SJCRH30 (cell line): ENCODE results near the gene TIGD1. TPM values are rescaled to one million over a fixed set of nuclear protein-coding genes. Genes with fewer than 3 reads are reported as not detected.
A peak's percentile ranks its signal among the peaks of the same experiment; 100 is the strongest.

Source experiments
- DNase-seq, 2 experiments: peaks; one replicate each; pipeline ENCODE4 v3.0.0-alpha.2; 2015 to 2020
- H3K27ac ChIP-seq: fragments of 250-450 bp; sonication (Bioruptor Pico); 2 replicates; pipeline ENCODE4 v1.5.1; 2020; ENCODE audit warnings: mild to moderate bottlenecking, moderate library complexity
- H3K27me3 ChIP-seq: fragments of 250-450 bp; sonication (Bioruptor Pico); 2 replicates; pipeline ENCODE4 v1.5.1; 2020; ENCODE audit warnings: mild to moderate bottlenecking, moderate library complexity
- H3K36me3 ChIP-seq: fragments of 250-450 bp; sonication (Bioruptor Pico); 2 replicates; pipeline ENCODE4 v1.5.1; 2020; ENCODE audit warnings: mild to moderate bottlenecking, moderate library complexity
- H3K4me1 ChIP-seq: fragments of 250-450 bp; sonication (Bioruptor Pico); 2 replicates; pipeline ENCODE4 v1.5.1; 2020; ENCODE audit warnings: mild to moderate bottlenecking, moderate library complexity
- H3K4me3 ChIP-seq: fragments of 250-450 bp; sonication (Bioruptor Pico); 2 replicates; pipeline ENCODE4 v1.5.1; 2020; ENCODE audit warnings: mild to moderate bottlenecking, moderate library complexity
- H3K9me3 ChIP-seq: fragments of 250-450 bp; sonication (Bioruptor Pico); replicated peaks from 2 replicates; pipeline ENCODE4 v1.5.1; 2020; ENCODE audit warnings: mild to moderate bottlenecking, moderate library complexity
- total RNA-seq: library from RNA; depleted of rRNA; stranded (reverse); fragments of >200 nt; shearing (Covaris generic); gene quantifications from 2 replicates; pipeline ENCODE4 v1.2.3, GENCODE V29; 2014; rRNA removed

Gene TIGD1
- 10.2 and 13.5 TPM in 2 replicates for total RNA-seq

DNA sequence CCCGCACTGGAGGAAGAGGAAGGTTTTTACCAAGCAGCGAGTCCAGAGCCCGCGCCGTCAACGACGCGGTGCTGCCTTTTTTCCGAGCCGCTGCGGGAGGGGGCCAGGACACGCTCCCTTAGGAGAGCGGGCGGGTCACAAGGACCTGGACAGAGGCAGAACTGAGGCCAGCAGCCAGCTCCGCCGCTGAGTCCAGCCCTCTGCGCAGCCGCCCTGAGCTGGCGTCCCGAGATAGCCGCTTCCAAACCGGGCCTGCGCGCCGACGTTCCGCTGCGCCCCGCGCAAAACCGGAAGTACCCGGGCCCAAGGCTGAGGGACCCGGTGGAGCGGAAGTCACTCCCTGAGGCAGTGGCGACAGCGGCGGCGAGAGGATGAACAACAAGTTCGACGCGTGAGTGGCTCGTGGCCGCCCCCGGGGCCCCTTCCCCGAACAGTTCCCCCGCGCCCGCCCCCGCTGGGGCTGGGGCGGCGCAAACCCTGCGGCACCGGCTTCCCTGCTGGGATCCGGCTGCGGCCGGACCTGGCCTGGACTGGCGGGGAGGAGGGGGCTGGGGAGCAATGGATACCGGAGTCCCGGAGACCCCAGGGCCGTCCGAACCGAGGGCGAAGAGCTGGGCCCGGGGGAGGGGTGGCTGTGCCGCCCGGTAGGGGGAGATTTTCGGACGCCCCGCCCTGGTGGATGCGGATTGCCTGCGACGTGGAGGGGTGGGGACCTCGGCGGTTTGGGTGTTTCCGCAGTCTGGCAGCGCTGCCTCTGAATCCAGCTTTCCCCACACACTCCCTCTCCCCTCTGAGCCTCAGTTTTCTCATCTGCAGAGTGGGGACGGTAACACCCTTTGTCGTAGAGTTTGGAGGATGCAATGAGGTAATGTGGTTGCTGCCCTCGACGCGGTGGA, at the start of gene TIGD1, which contains the start of gene EIF4E2:
Gene TIGD1, minus strand, starts transcription at position 204 of the 896 bp plus-strand sequence. CDS start 675 bp downstream, outside the sequence.
Gene EIF4E2, plus strand, starts transcription at position 336 of the 896 bp plus-strand sequence. Its CDS starts 36 bp downstream, at position 372.
- Histone ChIP-seq H3K36me3 (peaks cover 30% of the 10 kb centered on the region), H3K27me3 (no peaks in the 10 kb centered on the region)

DNA sequence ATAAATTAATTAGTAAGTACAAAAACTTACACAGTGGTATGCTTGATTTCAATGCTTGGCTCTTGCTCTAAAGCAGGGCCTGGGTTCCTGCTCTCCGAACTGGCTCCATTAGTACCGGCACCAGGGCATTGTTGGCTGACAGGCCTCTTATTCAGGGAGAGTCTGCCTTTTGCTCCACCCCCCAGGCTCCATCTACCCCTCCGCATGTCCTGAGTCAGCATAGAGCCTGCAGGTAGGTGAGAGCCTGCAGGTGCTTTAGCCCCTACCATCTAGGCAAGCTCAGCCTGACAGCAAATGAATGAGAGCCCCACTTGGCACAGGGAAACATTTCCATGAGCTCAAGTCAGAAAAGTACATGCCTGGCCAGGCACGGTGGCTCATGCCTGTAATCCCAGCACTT, 47.9 kb upstream of the TIGD1 start:
- peaks cover 18% of the 10 kb centered on the region for H3K4me1 ChIP-seq
- no peaks in the 10 kb centered on the region for H3K9me3 ChIP-seq

More for the DNA sequence above, at the start of gene TIGD1, which contains the start of gene EIF4E2:
- H3K27ac ChIP-seq, result peak within 1 kb of the TSS; percentile 94
- H3K4me1 ChIP-seq, result 0 out of 2 replicates have a peak, but pooled peaks cover 3% of the 10 kb centered on the region
- no peaks in the 10 kb centered on the region for H3K9me3 ChIP-seq
- peak within 1 kb of the TSS; percentile 86 for H3K4me3 ChIP-seq
- DNase-seq, result peak; percentile 97

DNA sequence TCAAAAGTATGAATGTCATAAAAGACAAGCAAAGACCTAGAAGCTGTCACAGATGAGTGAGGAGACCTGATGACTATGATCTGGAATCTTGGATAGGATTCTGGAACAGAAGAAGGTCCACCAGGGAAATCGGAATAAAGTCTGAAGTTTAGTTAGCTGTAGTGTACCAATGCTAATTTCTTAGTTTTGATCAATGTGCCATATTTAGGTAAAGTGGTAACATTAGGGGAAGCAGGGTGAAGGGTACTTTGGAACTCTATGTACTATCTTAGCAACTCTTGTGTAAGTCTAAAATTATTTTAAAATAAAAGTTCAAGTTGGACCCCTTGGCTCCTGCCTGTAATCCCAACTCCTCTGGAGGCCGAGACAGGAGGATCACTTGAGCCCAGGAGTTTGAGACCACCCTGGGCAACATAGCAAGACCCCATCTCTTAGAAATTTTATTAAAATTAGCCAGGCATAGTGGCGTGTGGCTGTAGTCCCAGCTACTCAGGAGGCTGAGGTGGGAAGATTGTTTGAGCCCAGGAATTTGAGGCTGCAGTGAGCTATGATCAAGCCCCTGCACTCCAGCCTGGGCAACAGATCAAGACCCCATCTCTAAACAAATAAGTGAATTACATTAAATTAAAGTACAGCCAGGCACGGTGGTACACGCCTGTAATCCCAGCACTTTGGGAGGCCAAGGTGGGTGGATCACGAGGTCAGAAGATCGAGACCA, 47.2 kb upstream of the TIGD1 start:
- Histone ChIP-seq H3K4me1 (peaks cover 18% of the 10 kb centered on the region), H3K4me3 (no peak overlapping the region), H3K27ac (no peak overlapping the region), H3K36me3 (no peaks in the 10 kb centered on the region), H3K27me3 (no peaks in the 10 kb centered on the region), H3K9me3 (no peaks in the 10 kb centered on the region)
- DNase-seq, result no peak

More for the DNA sequence above, 47.9 kb upstream of the TIGD1 start:
- no peak overlapping the region for H3K4me3 ChIP-seq
- no peak overlapping the region for H3K27ac ChIP-seq
- no peaks in the 10 kb centered on the region for H3K36me3 ChIP-seq
- no peak for DNase-seq
- no peaks in the 10 kb centered on the region for H3K27me3 ChIP-seq

DNA sequence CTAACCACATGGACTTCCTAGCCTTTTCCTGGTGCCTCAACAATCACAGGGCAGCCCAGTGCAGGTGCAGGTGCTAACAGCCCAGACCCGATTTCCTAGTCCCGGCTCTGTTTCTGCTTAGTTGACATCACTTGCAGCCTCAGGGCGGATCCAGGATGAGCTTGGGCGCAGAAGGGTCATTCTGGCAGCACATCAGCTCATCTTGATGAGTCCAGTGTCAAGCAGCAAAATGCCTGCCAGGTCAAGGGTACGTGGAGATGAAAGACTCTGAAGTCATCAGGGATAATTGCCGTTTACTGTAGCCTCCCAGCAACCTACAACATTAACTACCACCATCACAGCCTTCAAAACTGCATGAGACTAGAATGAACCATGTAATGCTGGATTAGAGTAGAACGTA, 43.6 kb upstream of the TIGD1 start:
- Histone ChIP-seq H3K9me3 (no peaks in the 10 kb centered on the region), H3K27me3 (no peaks in the 10 kb centered on the region), H3K4me3 (no peak overlapping the region), H3K4me1 (no peaks in the 10 kb centered on the region; the same call in 1 of the 2 replicates), H3K36me3 (no peaks in the 10 kb centered on the region), H3K27ac (no peak overlapping the region)
- DNase-seq, result no peak

DNA sequence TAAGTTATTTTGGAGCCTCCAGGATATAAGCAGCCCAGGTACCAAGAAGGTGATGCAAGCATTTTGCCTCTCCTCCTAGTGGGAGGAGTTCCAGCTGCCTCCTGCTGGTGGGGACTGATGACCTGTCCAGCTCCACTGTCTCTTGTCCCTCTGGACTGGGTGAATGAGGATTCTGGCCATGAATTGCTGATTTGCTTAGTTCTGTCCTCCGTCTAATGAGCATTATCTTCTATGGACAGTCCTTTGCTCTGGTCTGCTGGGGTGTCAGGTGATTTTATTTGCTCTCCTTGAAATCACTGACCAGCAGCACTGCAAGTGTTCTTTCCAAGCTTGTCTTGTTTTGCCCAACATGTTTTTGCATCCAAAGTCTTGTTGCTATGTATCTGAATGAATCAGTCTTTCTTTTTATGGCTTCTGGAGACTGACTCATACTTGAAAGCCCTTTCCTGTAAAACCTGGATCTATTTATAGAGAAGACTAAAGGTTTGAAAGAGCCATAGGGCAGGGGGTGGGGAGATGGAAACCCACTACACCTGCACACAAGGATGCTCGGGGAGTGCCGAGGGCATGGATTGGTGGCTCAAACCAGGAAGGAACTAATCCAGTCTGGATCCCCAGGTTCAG, 42.5 kb upstream of the TIGD1 start:
- H3K4me3 ChIP-seq, result no peak overlapping the region
- no peaks in the 10 kb centered on the region for H3K9me3 ChIP-seq
- H3K27ac ChIP-seq, result no peak overlapping the region
- H3K36me3 ChIP-seq, result no peaks in the 10 kb centered on the region
- H3K4me1 ChIP-seq, result no peaks in the 10 kb centered on the region; the same call in 1 of the 2 replicates
- no peak for DNase-seq
- H3K27me3 ChIP-seq, result no peaks in the 10 kb centered on the region

DNA sequence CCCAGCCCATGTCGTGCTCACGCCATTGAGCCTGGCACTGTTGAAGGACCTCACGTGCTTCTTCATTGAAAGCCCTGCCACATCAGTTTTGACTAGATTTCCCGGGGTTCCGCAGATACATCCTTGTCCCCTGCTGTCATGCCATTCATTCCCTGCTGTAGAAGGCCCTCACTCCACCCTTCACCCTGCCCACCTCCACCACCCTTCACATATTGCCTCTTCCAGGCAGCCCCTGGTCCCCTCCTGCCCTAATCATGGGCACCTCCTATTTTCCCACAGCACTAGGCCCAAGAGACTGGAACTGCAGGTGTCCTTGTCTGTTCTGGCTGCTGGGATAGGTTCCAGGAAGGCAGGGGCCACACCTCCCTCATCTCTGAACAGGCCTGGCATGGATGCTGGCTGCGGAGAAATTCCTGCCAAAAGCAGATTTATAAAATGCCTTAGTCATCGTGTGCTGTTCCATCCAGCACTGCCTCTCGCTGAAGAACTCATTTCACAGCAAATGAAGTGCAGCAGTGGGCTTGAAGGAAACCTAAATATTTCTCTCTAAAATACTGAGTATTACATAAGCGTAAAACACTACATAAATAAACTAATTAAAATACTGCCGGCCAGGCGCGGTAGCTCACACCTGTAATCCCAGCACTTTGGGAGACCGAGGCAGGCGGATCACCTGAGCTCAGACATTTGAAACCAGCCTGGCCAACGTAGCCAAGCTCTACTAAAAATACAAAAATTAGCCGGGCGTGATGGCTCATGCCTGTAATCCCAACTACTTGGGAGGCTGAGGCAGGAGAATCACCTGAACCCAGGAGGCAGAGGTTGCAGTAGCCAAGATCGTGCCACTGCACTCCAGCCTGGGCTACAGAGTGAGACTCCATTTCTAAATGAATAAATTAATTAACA, 38.6 kb upstream of the TIGD1 start:
- Histone ChIP-seq H3K4me3 (no peak overlapping the region), H3K36me3 (peaks cover 2% of the 10 kb centered on the region; the same call in 1 of the 2 replicates), H3K4me1 (peaks cover 7% of the 10 kb centered on the region), H3K27me3 (no peaks in the 10 kb centered on the region), H3K27ac (no peak overlapping the region), H3K9me3 (no peaks in the 10 kb centered on the region)
- DNase-seq, result no peak

DNA sequence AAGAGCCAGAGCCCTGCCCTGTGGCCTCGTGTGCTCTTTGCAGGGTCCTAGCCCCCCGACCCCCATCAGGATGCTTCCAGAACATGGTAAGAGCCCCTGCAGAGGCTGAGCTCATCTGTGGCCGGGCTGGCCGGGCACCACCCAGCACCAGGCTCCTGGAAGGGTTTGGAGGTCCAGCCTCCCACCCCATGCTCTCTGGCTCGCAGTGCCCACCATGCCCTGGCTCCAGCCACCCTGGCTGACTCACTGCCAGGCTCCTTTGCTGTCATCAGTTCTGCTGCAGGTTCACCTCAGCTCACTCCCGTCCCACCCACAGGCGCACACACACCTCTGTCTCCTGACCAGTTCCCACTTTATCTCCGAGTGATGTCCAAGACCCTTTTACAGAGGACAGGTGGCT, 37.7 kb upstream of the TIGD1 start:
- Histone ChIP-seq H3K9me3 (no peaks in the 10 kb centered on the region), H3K4me3 (no peak overlapping the region), H3K4me1 (peaks cover 9% of the 10 kb centered on the region), H3K36me3 (peaks cover 9% of the 10 kb centered on the region; the same call in 1 of the 2 replicates), H3K27me3 (no peaks in the 10 kb centered on the region), H3K27ac (no peak overlapping the region)
- no peak for DNase-seq

DNA sequence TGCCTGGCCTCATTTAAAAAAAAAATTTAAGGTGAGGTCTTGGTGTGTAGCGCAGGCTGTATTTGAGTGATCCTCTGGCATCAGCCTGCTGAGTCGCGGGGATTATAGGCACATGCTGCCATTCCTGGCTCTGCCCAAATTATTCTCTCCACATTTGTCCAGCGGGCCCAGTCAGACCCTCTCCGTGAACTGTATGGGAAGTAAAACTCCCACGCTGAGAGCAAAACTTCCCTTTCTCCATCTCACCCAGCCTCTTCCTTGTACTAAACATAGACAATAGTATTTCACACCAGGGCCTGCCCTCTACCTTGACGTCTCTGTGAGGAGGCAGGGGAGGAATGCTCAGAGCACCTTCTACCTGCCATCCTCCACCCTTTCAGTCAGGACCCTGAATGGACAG, 37.2 kb upstream of the TIGD1 start:
- Histone ChIP-seq H3K4me3 (no peak overlapping the region), H3K9me3 (no peaks in the 10 kb centered on the region), H3K36me3 (peaks cover 9% of the 10 kb centered on the region; the same call in 1 of the 2 replicates), H3K27me3 (no peaks in the 10 kb centered on the region), H3K4me1 (peaks cover 9% of the 10 kb centered on the region), H3K27ac (no peak overlapping the region)
- DNase-seq, result no peak

DNA sequence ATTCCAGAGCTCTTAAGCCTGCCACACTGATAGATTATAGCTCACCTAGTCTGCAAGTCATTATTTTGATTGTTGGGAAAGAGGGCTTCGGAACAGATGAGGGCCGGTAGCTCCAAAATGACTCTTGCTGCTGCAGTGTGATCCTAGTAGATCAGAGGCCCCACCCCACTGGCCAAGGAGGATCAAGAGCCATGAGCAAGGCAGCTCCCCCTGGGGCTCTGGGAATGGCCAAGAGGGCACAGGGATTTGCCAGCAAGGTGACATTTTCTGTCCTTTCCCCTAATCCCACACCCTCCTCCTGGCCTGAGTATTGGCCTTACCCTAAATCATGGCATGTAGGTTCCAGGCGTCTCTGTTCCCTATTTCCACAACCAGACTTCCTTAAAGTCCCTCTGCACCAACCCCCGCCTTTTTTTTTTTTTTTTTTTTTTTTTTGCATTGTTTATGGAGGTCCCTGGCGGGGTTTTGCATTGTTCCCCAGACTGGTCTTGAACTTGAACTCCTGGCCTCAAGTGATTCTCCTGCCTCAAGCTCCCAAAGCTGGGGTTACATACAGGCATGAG, 36.7 kb upstream of the TIGD1 start:
- Histone ChIP-seq H3K4me3 (no peak overlapping the region), H3K27ac (no peak overlapping the region), H3K36me3 (peaks cover 9% of the 10 kb centered on the region; the same call in 1 of the 2 replicates), H3K9me3 (no peaks in the 10 kb centered on the region), H3K4me1 (peaks cover 9% of the 10 kb centered on the region), H3K27me3 (no peaks in the 10 kb centered on the region)
- no peak for DNase-seq

DNA sequence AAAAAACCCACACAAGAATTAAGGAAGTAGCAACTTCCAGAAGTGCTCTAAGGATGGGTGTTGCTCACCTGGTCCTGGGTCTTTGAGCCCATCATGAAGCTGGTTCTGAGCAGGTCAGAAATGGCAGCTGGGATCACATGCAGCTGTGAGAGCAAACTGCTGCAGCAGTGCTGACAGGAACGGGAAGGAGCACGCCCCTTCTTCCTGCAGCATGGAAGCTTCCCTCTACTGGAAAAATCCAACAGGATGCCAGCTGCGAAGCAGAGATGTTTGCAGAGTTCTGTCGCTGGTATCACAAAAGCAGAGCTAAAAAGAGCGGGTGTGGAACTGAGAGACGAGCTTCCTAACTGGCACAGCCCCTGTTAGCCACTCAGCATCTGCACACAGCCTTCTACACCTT, 33.9 kb upstream of the TIGD1 start:
- DNase-seq, result no peak
- Histone ChIP-seq H3K27me3 (no peaks in the 10 kb centered on the region), H3K27ac (no peak overlapping the region), H3K4me3 (no peak overlapping the region), H3K9me3 (no peaks in the 10 kb centered on the region), H3K4me1 (peaks cover 9% of the 10 kb centered on the region), H3K36me3 (peaks cover 9% of the 10 kb centered on the region; the same call in 1 of the 2 replicates)

DNA sequence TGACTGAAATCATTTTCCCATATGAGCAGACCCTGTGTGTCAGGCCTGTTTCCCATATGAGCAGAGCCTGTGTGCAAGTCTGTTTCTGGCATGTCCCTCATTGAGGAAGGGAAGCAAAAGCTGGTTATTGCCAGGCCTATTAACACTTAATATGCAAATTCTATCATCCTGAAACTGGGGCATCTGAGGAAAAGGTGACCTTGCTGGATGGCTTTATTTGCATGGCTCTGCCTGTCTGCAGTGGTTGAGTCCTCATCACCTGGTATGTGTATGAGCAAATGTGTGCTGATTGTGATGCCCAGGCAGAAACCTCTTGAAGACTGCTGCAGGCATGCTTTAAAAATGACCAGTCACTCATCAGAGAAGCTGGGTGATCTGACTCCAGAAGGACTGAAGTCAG, 31.4 kb upstream of the TIGD1 start:
- peaks cover 11% of the 10 kb centered on the region for H3K36me3 ChIP-seq

DNA sequence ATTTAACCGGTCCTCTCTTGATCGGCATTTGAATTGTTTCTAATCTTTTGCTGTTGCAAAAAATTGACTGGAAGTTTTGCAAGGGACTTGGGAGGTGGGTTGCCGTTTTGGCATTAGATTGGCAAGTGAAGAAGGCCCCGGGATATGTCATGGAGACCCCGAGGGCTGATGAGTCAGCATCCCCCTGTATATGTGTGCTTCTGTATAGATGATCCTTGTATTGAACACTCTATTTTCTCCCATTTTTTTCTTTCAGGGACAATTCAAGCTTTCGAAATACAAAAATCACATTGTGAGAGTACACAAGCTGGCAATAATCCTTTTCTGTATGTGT, 30.3 kb upstream of the TIGD1 start:
- Histone ChIP-seq H3K4me3 (no peak overlapping the region), H3K27ac (no peak overlapping the region), H3K9me3 (no peaks in the 10 kb centered on the region), H3K4me1 (peaks cover 33% of the 10 kb centered on the region), H3K27me3 (no peaks in the 10 kb centered on the region), H3K36me3 (peaks cover 15% of the 10 kb centered on the region)
- DNase-seq, result no peak

More for the DNA sequence above, 31.4 kb upstream of the TIGD1 start:
- no peak for DNase-seq
- Histone ChIP-seq H3K27ac (no peak overlapping the region), H3K9me3 (no peaks in the 10 kb centered on the region), H3K4me1 (peaks cover 24% of the 10 kb centered on the region), H3K4me3 (no peak overlapping the region), H3K27me3 (no peaks in the 10 kb centered on the region)

DNA sequence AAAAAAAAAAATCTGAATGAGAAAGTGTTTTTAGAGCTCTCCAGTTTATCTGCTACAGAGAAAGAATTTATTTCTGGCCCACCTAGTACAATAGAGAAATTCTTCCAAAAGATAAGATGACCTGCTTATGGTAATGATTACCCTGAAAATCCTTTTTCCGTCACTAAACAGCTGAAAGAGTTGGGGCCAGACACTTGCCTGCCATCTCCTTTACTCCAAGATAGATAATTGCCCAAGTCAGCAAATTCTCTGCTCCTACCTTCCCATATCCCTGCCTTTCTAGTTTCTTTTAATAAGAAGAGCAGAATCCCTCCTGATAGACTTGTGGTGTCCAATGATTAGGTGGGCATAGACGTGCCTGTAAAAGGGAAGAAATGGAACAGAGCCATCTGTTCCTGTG, 28.3 kb upstream of the TIGD1 start:
- Histone ChIP-seq H3K9me3 (no peaks in the 10 kb centered on the region), H3K36me3 (peaks cover 11% of the 10 kb centered on the region), H3K27me3 (no peaks in the 10 kb centered on the region), H3K27ac (no peak overlapping the region), H3K4me1 (peaks cover 45% of the 10 kb centered on the region), H3K4me3 (no peak overlapping the region)
- no peak for DNase-seq
